Measurements from ENCODE around the gene CCDC38. TPM values are rescaled to one million over a fixed set of nuclear protein-coding genes. Genes with fewer than 3 reads are reported as not detected.

The CCDC38 gene
- total RNA-seq, 1 experiment from 2014 or later, result 0.35 TPM

DNA sequence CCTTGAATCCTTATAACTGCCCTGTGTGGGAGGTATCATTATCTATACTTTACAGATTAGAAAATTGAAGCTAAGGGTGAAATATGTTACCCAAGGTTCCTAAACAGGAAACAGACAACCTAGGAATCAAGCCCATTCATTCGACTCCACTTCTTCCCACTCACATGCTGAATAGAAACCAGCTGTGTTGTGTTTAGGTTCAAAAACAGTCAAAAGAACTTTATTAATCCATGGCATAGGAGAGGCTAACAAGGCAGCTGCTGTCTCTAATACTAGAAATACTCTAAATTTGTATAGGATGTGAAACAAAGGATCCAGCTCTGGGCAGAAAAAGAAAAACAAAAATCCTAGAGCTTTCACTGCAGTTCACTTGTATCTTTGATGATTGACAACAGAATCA, 10.6 kb upstream of the CCDC38 start:
- H3K4me1 ChIP-seq (replicated peaks; ENCODE audit: insufficient read depth), result no peaks in the 10 kb centered on the region
- no peaks in the 10 kb centered on the region for H3K79me2 ChIP-seq (ENCODE audit: low read depth)
- H4K20me1 ChIP-seq (ENCODE audit: insufficient read depth), result no peaks in the 10 kb centered on the region
- H3F3A ChIP-seq (ENCODE audit: insufficient read depth, low read depth), result no peaks in the 10 kb centered on the region
- H3K27me3 ChIP-seq (ENCODE audit: insufficient read depth, low read depth), result no peaks in the 10 kb centered on the region
- no peak overlapping the region for H2AFZ ChIP-seq
- H3K9me2 ChIP-seq (ENCODE audit: insufficient read depth), result no peaks in the 10 kb centered on the region
- BruUV-seq (replicated peaks), result no TSS peak
- intact Hi-C loops (cut with micrococcal nuclease; ENCODE audit: unreplicated experiment), result no loop called here
- H3K9me3 ChIP-seq (ENCODE audit: insufficient read depth, low read depth), result no peaks in the 10 kb centered on the region
- no peaks in the 10 kb centered on the region for H3K36me3 ChIP-seq (ENCODE audit: low read depth)
- H3K4me3 ChIP-seq, result no peak overlapping the region
- H3K27ac ChIP-seq, result no peak overlapping the region
- H3K4me2 ChIP-seq, result no peak overlapping the region
- ChIA-PET POLR2A (ENCODE audit: unreplicated experiment) (interaction anchor here (0.7 kb wide), 1 partner anchor 48 kb away, joined by 8 read pairs; no protein-coding TSS in a partner anchor), CTCF (no interaction called here)
- TF ChIP-seq EZH2 (IDR thresholded peaks at IDR 0.05; ENCODE audit: low read depth), result no peak
- TF ChIP-seq, protein P1, sequence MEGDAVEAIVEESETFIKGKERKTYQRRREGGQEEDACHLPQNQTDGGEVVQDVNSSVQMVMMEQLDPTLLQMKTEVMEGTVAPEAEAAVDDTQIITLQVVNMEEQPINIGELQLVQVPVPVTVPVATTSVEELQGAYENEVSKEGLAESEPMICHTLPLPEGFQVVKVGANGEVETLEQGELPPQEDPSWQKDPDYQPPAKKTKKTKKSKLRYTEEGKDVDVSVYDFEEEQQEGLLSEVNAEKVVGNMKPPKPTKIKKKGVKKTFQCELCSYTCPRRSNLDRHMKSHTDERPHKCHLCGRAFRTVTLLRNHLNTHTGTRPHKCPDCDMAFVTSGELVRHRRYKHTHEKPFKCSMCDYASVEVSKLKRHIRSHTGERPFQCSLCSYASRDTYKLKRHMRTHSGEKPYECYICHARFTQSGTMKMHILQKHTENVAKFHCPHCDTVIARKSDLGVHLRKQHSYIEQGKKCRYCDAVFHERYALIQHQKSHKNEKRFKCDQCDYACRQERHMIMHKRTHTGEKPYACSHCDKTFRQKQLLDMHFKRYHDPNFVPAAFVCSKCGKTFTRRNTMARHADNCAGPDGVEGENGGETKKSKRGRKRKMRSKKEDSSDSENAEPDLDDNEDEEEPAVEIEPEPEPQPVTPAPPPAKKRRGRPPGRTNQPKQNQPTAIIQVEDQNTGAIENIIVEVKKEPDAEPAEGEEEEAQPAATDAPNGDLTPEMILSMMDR (conservative IDR thresholded peaks at IDR 0.05), result no peak
- no peak for DNase-seq

DNA sequence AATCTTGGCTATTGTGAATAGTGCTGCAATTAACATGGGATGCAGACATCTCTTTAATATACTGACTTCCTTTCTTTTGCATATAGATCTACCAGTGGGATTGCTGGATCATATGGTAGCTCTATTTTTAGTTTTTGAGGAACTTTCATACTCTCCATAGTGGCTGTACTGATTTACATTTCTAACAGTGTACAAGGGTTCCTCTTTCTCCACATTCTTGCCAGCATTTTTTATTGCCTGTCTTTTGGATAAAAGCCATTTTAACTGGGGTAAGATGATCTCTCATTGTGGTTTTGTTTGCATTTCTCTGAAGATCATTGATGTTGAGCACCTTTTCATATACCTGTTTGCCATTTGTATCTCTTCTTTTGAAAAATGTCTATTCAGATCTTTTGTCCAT, 9.1 kb upstream of the CCDC38 start:
- Histone ChIP-seq H3K9me2 (ENCODE audit: insufficient read depth) (no peaks in the 10 kb centered on the region), H3K27me3 (ENCODE audit: insufficient read depth, low read depth) (no peaks in the 10 kb centered on the region), H3K9me3 (ENCODE audit: insufficient read depth, low read depth) (no peaks in the 10 kb centered on the region), H4K20me1 (ENCODE audit: insufficient read depth) (no peaks in the 10 kb centered on the region), H3K4me2 (no peak overlapping the region), H3K27ac (no peak overlapping the region), H3K36me3 (ENCODE audit: low read depth) (no peaks in the 10 kb centered on the region), H2AFZ (no peak overlapping the region), H3K4me3 (no peak overlapping the region), H3F3A (ENCODE audit: insufficient read depth, low read depth) (no peaks in the 10 kb centered on the region), H3K4me1 (replicated peaks; ENCODE audit: insufficient read depth) (no peaks in the 10 kb centered on the region), H3K79me2 (ENCODE audit: low read depth) (no peaks in the 10 kb centered on the region)
- no TSS peak for BruUV-seq (replicated peaks)
- no peak for DNase-seq
- TF ChIP-seq, protein P1 (conservative IDR thresholded peaks at IDR 0.05), result no peak
- no peak for TF ChIP-seq EZH2 (IDR thresholded peaks at IDR 0.05; ENCODE audit: low read depth)
- CTCF ChIA-PET, result no interaction called here
- intact Hi-C loops (cut with micrococcal nuclease; ENCODE audit: unreplicated experiment), result no loop called here
- POLR2A ChIA-PET (ENCODE audit: unreplicated experiment), result interaction anchor here (0.6 kb wide), 1 partner anchor 9 kb away, joined by 3 read pairs; no protein-coding TSS in a partner anchor

DNA sequence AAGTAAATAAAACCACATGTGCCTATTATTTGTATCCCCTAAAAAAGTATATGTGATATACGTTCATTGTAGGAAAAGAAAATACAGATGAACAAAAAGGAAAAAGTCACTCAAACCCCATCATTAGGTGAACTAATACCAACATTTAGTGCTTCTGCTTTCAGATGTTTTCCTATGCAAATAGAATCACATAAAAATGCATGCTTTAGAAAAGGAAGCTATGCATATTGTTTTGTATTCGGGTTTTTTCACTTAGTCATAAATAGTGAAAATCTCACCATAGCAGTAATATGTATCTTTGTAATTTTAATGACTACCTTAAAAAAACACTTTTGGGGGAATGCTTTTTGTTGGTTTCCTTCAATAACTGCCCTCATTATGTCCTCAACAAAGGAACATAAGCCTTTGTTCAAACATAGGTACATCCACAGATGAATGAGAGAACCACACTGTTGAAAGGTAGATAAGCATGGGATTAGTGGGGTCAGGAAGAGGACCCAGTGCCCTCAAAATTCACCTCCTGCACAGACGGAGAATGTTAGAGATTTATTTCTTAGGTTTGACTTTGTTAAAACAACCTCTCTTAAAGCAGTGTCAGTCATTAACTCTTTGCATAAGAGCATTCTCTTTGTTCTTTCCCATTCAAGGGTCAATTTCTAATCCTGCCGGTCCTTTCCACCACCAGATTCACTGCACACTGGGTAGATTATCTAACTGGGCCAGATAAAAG, 7.2 kb upstream of the CCDC38 start:
- no peaks in the 10 kb centered on the region for H3K4me1 ChIP-seq (replicated peaks; ENCODE audit: insufficient read depth)
- no peaks in the 10 kb centered on the region for H3K27me3 ChIP-seq (ENCODE audit: insufficient read depth, low read depth)
- H3K4me3 ChIP-seq, result no peak overlapping the region
- H3K4me2 ChIP-seq, result no peak overlapping the region
- TF ChIP-seq, protein P1 (conservative IDR thresholded peaks at IDR 0.05), result no peak
- TF ChIP-seq EZH2 (IDR thresholded peaks at IDR 0.05; ENCODE audit: low read depth), result no peak
- DNase-seq, result no peak
- no peaks in the 10 kb centered on the region for H3K79me2 ChIP-seq (ENCODE audit: low read depth)
- H3K27ac ChIP-seq, result no peak overlapping the region
- no TSS peak for BruUV-seq (replicated peaks)
- no peaks in the 10 kb centered on the region for H3K9me3 ChIP-seq (ENCODE audit: insufficient read depth, low read depth)
- intact Hi-C loops (cut with micrococcal nuclease; ENCODE audit: unreplicated experiment), result no loop called here
- H2AFZ ChIP-seq, result no peak overlapping the region
- POLR2A ChIA-PET (ENCODE audit: unreplicated experiment), result no interaction called here
- no peaks in the 10 kb centered on the region for H3K36me3 ChIP-seq (ENCODE audit: low read depth)
- no peaks in the 10 kb centered on the region for H3F3A ChIP-seq (ENCODE audit: insufficient read depth, low read depth)
- H4K20me1 ChIP-seq (ENCODE audit: insufficient read depth), result no peaks in the 10 kb centered on the region
- H3K9me2 ChIP-seq (ENCODE audit: insufficient read depth), result no peaks in the 10 kb centered on the region
- CTCF ChIA-PET, result no interaction called here
